ENCODE data around the gene JARID2.

DNA sequence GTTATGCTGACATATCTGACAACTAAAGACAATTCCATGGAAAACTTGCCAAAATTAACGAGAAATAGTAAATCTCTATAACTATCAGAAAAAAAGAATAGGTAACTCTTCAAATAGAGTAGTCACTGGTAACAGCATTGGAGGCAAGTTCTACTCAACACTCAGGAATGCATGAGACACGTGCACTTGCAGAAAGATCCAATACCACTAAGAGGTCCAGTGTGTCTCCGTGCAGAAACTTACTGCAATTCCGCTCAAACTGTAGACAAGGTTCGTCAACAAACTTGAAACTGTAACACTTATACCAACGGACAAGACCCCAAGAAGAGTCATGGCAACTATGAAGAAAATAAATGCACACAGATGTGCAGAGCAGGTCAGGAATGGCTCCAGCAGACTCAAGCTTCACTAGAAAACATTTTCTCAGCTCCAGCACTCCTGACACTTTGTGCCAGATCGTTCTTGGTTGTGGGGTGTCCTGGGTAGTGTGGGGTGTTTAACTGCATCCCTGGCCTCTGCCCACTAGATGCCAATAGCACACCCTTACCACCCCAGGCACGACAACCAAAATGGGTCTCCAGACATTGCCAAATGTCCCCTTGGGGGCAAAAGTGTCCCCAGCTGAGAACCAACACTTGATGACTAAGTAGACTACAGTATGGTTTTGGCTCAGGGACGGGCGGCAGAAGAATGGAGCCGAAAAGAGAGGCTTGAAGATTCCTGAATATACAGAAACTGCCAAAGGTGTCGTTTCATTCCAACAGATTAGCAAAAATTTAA lies 282.2 kb downstream of the JARID2 start:
- TF ChIP-seq, protein P1, sequence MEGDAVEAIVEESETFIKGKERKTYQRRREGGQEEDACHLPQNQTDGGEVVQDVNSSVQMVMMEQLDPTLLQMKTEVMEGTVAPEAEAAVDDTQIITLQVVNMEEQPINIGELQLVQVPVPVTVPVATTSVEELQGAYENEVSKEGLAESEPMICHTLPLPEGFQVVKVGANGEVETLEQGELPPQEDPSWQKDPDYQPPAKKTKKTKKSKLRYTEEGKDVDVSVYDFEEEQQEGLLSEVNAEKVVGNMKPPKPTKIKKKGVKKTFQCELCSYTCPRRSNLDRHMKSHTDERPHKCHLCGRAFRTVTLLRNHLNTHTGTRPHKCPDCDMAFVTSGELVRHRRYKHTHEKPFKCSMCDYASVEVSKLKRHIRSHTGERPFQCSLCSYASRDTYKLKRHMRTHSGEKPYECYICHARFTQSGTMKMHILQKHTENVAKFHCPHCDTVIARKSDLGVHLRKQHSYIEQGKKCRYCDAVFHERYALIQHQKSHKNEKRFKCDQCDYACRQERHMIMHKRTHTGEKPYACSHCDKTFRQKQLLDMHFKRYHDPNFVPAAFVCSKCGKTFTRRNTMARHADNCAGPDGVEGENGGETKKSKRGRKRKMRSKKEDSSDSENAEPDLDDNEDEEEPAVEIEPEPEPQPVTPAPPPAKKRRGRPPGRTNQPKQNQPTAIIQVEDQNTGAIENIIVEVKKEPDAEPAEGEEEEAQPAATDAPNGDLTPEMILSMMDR (IDR thresholded peaks at IDR 0.05; ENCODE audit: low read depth, low read length), result no peak
- TF ChIP-seq POLR2A (IDR thresholded peaks at IDR 0.05; ENCODE audit: extremely low read depth, insufficient read length), result no peak
- TF ChIP-seq, protein P2, sequence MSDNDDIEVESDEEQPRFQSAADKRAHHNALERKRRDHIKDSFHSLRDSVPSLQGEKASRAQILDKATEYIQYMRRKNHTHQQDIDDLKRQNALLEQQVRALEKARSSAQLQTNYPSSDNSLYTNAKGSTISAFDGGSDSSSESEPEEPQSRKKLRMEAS (IDR thresholded peaks at IDR 0.05; ENCODE audit: low read depth, low read length), result no peak

Measured in NB4 (cell line).